Endodermal cell (in vitro differentiated cells): Measurements from ENCODE around the gene KLK2. TPM values are rescaled to one million over a fixed set of nuclear protein-coding genes. Genes with fewer than 3 reads are reported as not detected.

Source experiments
- DNase-seq: peaks from one replicate; pipeline ENCODE4 v3.0.0-alpha.2; 2017
- H3K27ac ChIP-seq: 2 replicates; pipeline ENCODE4 v1.5.1; 2013; ENCODE audit warnings: mild to moderate bottlenecking, low read depth, low read length, moderate library complexity
- H3K27me3 ChIP-seq: 2 replicates; pipeline ENCODE4 v1.6.1; 2013; ENCODE audit warnings: mild to moderate bottlenecking, low read length, moderate library complexity; ENCODE audit not compliant: insufficient read depth, control insufficient read depth, poor library complexity, severe bottlenecking
- H3K36me3 ChIP-seq: 2 replicates; pipeline ENCODE4 v1.7.0; 2013; ENCODE audit warnings: mild to moderate bottlenecking, low read length, moderate library complexity; ENCODE audit not compliant: control insufficient read depth, insufficient read depth
- H3K4me1 ChIP-seq: one replicate; pipeline ENCODE4 v1.7.0; 2013; ENCODE audit warnings: low read length; ENCODE audit not compliant: control insufficient read depth, insufficient read depth
- H3K4me3 ChIP-seq: 2 replicates; pipeline ENCODE4 v1.5.1; 2013; ENCODE audit warnings: mild to moderate bottlenecking, low read length, moderate library complexity
- H3K9ac ChIP-seq: 2 replicates; pipeline ENCODE4 v1.6.1; 2013; ENCODE audit warnings: mild to moderate bottlenecking, low read length, moderate library complexity; ENCODE audit not compliant: poor library complexity, severe bottlenecking; ENCODE audit errors: extremely low read depth
- H3K9me3 ChIP-seq: 2 replicates; pipeline ENCODE4 v1.6.1; 2013; ENCODE audit warnings: mild to moderate bottlenecking, low read length, moderate library complexity; ENCODE audit not compliant: control insufficient read depth
- H3K27ac Mint-ChIP-seq: 2 replicates; pipeline ENCODE4 v1.8.0; 2020; ENCODE audit warnings: mixed read lengths
- H3K27me3 Mint-ChIP-seq: 2 replicates; pipeline ENCODE4 v1.8.0; 2021; ENCODE audit warnings: mild to moderate bottlenecking, mixed read lengths; ENCODE audit not compliant: insufficient read depth
- H3K36me3 Mint-ChIP-seq: 2 replicates; pipeline ENCODE4 v1.8.0; 2020; ENCODE audit warnings: low read depth, mixed read lengths
- H3K4me1 Mint-ChIP-seq: 2 replicates; pipeline ENCODE4 v1.8.0; 2020; ENCODE audit warnings: mixed read lengths
- H3K4me3 Mint-ChIP-seq: 2 replicates; pipeline ENCODE4 v1.8.0; 2020; ENCODE audit warnings: mild to moderate bottlenecking, moderate library complexity, mixed read lengths
- H3K9me3 Mint-ChIP-seq: 2 replicates; pipeline ENCODE4 v1.8.0; 2020; ENCODE audit warnings: mild to moderate bottlenecking, mixed read lengths
- WGBS, 2 experiments: methylation state at CpG; one replicate each; pipeline versions ENCODE4 v1.1.5 to v1.1.7; 2013; ENCODE audit warnings: missing lambda C conversion rate in 2 of 2, mixed read lengths in 1 of 2; ENCODE audit not compliant: insufficient coverage in 1 of 2, insufficient read length in 1 of 2; 5-methylcytosine and 5-hydroxymethylcytosine counted together
- total RNA-seq, 2 donors: library from RNA; stranded (reverse); fragmentation: NEBNext Ultra II Directional in 1 of 2; extraction: Animal tissue kit (Norgen Biotek cat#: 25700) in 1 of 2; gene quantifications; 2 replicates in 1 of 2; 3 replicates in 1 of 2; pipeline ENCODE4 v1.2.1, GENCODE V29; 2021
- TF ChIP-seq, protein P1 (sequence below): fragments of 200-600 bp; sonication (generic); conservative IDR thresholded peaks from 2 replicates; pipeline ENCODE4 v1.5.0; 2021; ENCODE audit warnings: antibody characterized with exemption, mild to moderate bottlenecking

The KLK2 gene
- total RNA-seq, 2 donors from 2014 or later: 0.35 TPM; not detected in 1

DNA sequence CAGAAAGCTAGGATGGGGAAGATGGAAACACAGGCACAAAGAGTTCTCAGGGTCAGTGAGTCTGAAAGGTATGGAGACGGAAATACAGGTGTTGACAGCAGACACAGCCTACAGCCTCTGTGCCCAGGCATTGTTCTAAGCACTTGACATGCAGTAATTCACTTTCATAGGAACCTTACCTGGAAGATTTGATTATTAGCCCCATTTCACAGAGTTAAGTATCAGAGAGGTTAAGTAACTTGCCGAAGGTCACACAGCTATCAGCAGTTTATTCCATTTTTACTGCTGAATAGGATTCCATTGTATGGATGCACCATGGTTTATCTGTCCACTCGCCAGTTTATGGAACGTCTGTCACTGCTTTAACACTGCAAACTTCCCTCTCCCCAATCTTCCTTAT lies 24.8 kb downstream of the KLK2 start:
- Mint-ChIP-seq H3K4me1 (no peaks in the 10 kb centered on the region), H3K27me3 (peaks cover 74% of the 10 kb centered on the region), H3K36me3 (peaks cover 2% of the 10 kb centered on the region), H3K9me3 (peaks cover 29% of the 10 kb centered on the region), H3K27ac (no peak overlapping the region), H3K4me3 (no peak overlapping the region)
- H3K9ac ChIP-seq: no peak overlapping the region
- no peaks in the 10 kb centered on the region for H3K4me1 ChIP-seq
- H3K4me3 ChIP-seq: no peak overlapping the region
- 67 to 70% methylated on average over 2 to 4 of the region's 4 CpGs for WGBS, 2 experiments
- H3K9me3 ChIP-seq: peaks cover 4% of the 10 kb centered on the region
- no peaks in the 10 kb centered on the region for H3K27me3 ChIP-seq
- H3K36me3 ChIP-seq: no peaks in the 10 kb centered on the region
- TF ChIP-seq, protein P1, sequence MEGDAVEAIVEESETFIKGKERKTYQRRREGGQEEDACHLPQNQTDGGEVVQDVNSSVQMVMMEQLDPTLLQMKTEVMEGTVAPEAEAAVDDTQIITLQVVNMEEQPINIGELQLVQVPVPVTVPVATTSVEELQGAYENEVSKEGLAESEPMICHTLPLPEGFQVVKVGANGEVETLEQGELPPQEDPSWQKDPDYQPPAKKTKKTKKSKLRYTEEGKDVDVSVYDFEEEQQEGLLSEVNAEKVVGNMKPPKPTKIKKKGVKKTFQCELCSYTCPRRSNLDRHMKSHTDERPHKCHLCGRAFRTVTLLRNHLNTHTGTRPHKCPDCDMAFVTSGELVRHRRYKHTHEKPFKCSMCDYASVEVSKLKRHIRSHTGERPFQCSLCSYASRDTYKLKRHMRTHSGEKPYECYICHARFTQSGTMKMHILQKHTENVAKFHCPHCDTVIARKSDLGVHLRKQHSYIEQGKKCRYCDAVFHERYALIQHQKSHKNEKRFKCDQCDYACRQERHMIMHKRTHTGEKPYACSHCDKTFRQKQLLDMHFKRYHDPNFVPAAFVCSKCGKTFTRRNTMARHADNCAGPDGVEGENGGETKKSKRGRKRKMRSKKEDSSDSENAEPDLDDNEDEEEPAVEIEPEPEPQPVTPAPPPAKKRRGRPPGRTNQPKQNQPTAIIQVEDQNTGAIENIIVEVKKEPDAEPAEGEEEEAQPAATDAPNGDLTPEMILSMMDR: no peak
- no peak overlapping the region for H3K27ac ChIP-seq
- no peak for DNase-seq

DNA sequence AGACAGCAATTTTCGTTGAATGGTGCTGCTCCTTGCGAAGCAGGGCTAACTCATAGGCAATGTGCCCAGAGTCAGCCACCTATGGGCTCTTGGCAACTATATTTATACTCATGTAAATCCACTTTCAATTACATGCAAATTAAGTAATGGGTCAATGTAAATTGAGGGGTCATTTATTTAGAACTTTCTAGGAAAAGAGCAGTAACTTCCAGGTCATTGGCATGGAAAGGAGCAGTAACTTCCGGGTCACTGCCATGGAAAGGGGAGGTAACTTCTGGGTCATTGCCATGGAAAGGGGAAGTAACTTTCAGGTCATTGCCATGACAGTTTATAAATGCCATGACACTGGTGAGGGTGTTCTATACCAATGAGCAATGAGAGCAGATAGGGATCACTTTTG lies 26.3 kb downstream of the KLK2 start:
- Histone ChIP-seq H3K4me3 (no peak overlapping the region), H3K4me1 (no peaks in the 10 kb centered on the region), H3K27me3 (no peaks in the 10 kb centered on the region), H3K9ac (no peak overlapping the region), H3K36me3 (no peaks in the 10 kb centered on the region), H3K9me3 (no peaks in the 10 kb centered on the region), H3K27ac (no peak overlapping the region)
- Mint-ChIP-seq H3K9me3 (peaks cover 16% of the 10 kb centered on the region), H3K4me3 (no peak overlapping the region), H3K27me3 (peaks cover 66% of the 10 kb centered on the region), H3K36me3 (no peaks in the 10 kb centered on the region), H3K4me1 (no peaks in the 10 kb centered on the region), H3K27ac (no peak overlapping the region)
- 73 to 100% methylated on average over 1 to 3 of the region's 3 CpGs for WGBS, 2 experiments
- TF ChIP-seq, protein P1: no peak
- DNase-seq: no peak

DNA sequence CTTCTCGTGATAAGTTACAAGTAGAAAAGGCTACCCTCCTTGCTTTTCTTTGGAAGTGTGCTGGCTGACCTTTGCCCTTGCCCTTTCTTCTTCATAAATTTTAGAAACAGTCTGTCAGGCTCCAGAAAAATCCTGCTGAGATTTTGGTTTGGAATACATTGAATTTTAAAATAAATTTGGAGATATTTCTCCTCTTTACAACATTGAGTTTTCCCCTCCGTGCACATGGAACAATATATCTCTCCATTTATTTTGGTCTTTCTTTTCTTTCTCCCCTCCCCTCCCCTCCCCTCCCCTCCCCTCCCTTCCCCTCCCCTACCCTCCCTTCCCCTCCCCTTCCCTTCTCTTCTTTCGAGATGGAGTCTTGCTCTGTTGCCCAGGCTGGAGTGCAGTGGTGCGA lies 29.4 kb downstream of the KLK2 start:
- TF ChIP-seq, protein P1: no peak
- no peak for DNase-seq
- no peaks in the 10 kb centered on the region for H3K36me3 Mint-ChIP-seq
- no peaks in the 10 kb centered on the region for H3K4me1 Mint-ChIP-seq
- Histone ChIP-seq H3K27ac (no peak overlapping the region), H3K4me1 (no peaks in the 10 kb centered on the region), H3K9me3 (no peaks in the 10 kb centered on the region), H3K27me3 (peaks cover 13% of the 10 kb centered on the region), H3K9ac (no peak overlapping the region), H3K36me3 (no peaks in the 10 kb centered on the region), H3K4me3 (no peak overlapping the region)
- peaks cover 63% of the 10 kb centered on the region for H3K27me3 Mint-ChIP-seq
- H3K9me3 Mint-ChIP-seq: no peaks in the 10 kb centered on the region
- no peak overlapping the region for H3K4me3 Mint-ChIP-seq
- H3K27ac Mint-ChIP-seq: no peak overlapping the region
- WGBS, 2 experiments: 92 to 100% methylated on average over 2 to 3 of the region's 4 CpGs
